ENCODE data around the gene PDX1.

The PDX1 gene

DNA sequence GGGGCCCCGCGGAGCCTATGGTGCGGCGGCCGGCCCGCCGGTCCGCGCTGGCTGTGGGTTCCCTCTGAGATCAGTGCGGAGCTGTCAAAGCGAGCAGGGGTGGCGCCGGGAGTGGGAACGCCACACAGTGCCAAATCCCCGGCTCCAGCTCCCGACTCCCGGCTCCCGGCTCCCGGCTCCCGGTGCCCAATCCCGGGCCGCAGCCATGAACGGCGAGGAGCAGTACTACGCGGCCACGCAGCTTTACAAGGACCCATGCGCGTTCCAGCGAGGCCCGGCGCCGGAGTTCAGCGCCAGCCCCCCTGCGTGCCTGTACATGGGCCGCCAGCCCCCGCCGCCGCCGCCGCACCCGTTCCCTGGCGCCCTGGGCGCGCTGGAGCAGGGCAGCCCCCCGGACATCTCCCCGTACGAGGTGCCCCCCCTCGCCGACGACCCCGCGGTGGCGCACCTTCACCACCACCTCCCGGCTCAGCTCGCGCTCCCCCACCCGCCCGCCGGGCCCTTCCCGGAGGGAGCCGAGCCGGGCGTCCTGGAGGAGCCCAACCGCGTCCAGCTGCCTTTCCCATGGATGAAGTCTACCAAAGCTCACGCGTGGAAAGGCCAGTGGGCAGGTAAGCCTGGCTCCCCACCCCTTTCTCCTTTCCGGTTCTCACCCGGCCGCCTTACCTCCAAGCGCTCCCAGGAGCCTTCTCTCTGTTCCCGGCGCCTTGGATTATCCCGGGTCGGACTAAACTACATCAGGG is at the start of gene PDX1:
PDX1 (plus strand) TSS at position 67 of the 743 bp plus-strand sequence; CDS start at position 206, 139 bp downstream.
- DNase-seq (ENCODE audit: low read depth in 3 of 3), result peak in 1 of 3 donors; percentile 29

DNA sequence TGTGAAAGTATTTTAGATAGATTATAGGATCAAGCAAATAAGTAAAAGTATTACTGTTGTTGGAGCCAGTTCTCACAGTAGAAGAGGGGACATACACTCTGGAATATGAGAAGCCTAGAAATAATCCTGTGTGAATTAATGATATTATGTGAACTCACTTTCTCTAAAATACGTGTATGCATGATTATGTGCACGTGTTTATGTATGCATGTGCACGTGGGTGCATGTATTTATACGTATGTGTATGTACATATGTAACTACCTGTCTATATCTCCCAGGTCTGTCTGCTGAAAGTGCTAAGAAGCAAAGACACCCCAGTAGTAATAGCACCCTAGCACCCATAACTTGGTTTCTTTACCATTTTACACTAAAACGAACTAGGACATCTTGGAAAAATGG is 41.5 kb upstream of the PDX1 start:
- DNase-seq (ENCODE audit: low read depth in 3 of 3), result no peak

- no peak for DNase-seq (ENCODE audit: low read depth in 3 of 3)
Observed at GRCh38 chr13:27889471-27889870, 30.3 kb upstream of the PDX1 start.

DNA sequence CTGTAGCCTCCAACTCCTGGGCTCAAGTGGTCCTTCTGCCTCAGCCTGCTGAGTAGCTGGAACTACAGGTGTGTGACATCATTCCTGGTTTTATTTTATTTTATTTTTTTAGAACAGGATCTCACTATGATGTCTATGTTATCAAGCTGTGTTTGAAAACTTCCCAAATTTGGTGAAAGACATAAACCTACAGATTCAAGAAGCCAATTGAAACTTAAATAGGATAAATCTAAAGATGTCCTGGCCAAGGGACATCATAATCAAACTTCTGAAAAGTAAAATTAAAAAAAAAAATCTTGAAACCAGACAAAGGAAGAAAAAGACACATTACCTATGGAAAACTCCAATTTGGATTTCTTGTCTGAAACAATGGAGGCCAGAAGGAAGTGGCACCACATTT is 23.1 kb upstream of the PDX1 start:
- no peak for DNase-seq (ENCODE audit: low read depth in 3 of 3)

GRCh38 chr13:27904719-27905118 is 15.1 kb upstream of the PDX1 start:
- DNase-seq (ENCODE audit: low read depth in 3 of 3), result no peak

DNA sequence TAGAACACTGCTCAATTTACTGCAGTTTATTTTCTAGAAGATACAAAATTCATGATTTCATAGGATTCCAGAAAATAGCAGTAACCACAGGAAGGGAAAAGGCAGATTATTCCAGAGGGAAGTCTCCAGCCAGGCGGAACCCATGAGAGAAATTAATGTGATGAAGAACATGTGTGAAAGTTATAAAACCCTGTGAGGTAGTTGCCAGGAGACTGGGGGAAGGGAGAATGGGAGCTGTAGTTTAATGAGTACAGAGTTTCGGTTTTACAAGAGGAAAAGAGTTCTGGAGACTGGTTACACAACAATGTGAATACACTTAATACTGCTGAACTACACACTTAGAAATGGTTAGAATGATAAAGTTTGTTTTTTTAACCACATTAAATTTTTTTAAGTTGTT is 14.2 kb upstream of the PDX1 start:
- DNase-seq (ENCODE audit: low read depth in 3 of 3), result no peak

DNA sequence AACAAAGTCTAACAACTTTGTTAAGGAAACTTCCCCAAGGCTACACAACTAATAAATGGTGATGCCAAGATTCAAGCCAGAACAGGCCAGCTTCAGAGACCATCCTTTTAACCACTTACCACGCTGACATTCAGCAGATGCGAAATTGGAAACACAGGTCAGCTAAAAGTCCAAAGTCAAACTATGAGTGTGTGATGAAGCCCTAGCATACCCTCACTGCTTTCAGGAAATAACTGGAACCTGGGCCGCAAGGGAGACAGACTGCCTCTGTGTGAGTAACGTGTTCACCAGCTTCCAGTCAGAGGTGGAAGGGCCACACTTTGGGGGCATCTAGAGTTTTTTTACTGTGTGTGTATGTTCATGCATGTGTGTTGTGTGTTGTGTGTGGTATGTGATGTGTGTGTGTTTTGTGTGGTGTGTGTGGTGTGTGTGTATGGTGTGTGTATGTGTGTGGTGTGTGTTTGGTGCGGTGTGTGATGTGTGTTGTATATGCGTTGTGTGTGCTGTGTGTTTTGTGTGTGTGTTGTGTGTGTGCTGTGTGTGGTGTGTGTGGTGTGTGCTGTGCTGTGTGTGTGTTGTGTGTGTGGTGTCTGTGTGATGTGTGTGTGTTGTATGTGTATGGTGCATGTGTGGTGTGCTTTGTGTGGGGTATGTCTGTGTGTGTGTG is 12.5 kb upstream of the PDX1 start:
- no peak for DNase-seq (ENCODE audit: low read depth in 3 of 3)

GRCh38 chr13:27909378-27909777 is 10.4 kb upstream of the PDX1 start:
- DNase-seq (ENCODE audit: low read depth in 3 of 3), result no peak

DNA sequence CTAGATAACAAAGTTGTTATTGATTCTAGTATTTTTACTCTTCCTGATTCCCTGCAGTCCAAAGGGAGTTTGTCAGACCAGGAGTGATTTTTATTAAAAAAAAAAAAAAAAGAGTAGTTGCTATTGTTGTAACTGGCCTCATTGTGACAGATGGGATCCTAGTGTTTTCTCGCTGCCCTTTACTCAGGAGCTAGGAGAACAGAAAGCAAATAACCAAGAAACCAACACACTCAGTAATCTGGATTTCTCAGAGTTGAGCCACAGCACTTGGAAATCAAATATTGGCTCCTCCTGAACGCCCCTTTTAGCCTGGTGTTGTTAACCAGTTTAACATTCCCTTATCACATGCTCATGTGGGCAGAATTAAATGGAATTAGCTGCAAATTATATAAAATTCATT is 8.3 kb upstream of the PDX1 start:
- no peak for DNase-seq (ENCODE audit: low read depth in 3 of 3)

DNA sequence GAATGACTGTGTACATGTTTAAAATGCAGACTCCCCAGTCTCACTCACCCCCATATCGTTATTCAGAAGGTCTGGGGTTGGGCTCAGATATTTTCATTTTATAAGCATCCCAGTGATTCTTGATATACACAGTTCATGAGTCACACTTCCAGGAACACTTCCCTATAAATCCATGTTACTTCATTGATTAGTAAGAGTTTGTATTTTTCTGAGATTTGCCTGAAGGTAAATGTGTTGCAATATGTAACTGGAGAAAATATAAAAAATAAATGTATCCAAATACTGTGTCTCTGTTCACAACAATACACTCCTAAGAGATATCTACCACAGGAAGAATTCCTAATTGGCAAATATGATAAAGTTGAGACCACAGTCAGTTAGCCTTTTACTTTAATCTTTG is 6.6 kb upstream of the PDX1 start:
- DNase-seq (ENCODE audit: low read depth in 3 of 3), result no peak

GRCh38 chr13:27915301-27916207 is 4.2 kb upstream of the PDX1 start:
- no peak for DNase-seq (ENCODE audit: low read depth in 3 of 3)

DNA sequence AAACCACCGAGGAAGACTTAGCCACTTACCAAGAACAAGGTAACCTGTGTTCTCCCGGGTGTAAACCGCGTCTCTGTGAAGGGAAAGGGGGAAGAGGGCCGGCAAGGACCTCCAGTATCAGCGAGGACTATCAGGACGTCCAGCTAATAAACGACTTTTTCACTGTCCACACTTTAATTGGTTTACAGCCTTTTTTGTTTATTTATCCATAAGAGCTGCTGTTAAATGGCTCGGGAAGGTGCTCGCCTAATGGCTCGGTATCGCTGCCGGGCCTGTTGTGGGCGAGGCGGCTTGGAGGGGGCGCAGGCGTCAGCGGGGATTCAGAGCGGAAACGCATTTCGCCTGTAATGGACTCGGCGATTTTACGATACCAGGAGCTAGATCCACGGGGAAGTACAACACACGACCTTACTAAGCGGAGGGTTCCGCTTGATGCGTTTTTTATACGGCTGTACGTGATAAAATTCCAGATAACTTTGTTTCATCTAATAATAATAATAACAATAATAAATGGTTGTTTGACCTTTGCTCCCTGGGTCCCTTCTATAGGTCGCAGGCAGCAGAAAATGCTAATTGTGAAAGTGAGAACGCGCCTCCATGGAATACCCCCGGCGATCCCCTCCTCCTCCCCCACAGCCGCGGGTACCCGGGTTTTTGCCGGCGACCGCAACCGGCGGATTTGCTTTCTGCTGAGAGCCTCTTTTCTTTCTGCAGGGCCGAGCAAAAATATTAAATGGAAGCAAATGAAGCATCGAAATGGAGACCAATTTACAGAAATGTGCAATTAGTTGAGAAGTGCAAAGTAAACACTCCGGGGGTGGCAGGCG is 2.5 kb upstream of the PDX1 start:
- no peak for DNase-seq (ENCODE audit: low read depth in 3 of 3)

DNA sequence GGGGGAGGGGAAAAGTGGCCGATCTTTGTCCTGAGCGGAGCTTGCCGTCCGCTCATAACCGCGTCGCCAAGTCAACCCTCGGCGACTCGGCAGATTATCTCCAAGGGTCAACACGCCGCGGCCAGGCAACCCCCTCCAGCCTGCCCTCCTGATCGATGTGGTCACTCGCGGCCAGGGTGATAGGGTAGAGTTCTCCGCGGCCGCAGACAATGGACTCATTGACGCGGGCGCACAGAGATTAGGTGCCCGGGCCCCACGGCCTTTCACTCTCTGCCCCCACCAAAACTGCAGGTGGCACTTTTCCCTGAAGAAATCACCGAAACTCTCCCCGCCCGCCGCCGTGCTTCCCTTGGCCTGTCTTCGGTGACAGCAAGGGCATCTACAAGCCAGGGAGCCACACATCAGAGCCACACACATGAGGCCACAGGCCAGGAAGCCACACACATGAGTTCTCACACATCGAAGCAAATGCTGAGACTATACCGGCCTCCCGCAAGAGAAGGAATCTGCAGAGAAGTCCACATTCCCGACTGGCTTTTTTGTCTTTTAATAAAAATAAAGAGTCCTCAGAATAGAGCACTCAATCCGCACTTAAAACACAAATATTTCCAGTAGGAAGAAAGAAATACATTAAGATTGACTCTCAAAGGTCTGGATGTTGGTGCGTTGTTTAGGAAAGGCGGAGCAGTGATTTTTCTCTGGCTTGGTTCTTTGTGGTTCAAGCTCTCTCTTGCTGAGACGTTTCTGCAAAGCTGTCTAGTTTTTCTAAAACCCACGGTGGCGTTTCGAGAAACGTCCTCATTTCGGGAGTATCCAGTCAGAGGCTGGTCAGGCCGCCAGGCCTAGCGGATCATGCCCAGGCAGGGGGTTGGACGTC is 1.5 kb upstream of the PDX1 start:
- DNase-seq (ENCODE audit: low read depth in 3 of 3), result no peak

- DNase-seq (ENCODE audit: low read depth in 3 of 3), result no peak
Observed at GRCh38 chr13:27918918-27919658, 712 bp upstream of the PDX1 start.

GRCh38 chr13:27919659-27919933 is 204 bp upstream of the PDX1 start:
- DNase-seq (ENCODE audit: low read depth in 3 of 3), result no peak

GRCh38 chr13:27920677-27921420 is 1.0 kb downstream of the PDX1 start:
- no peak for DNase-seq (ENCODE audit: low read depth in 3 of 3)

GRCh38 chr13:27921421-27921960 is 1.7 kb downstream of the PDX1 start:
- DNase-seq (ENCODE audit: low read depth in 3 of 3), result no peak

GRCh38 chr13:27921961-27922882 is 2.4 kb downstream of the PDX1 start:
- DNase-seq (ENCODE audit: low read depth in 3 of 3), result no peak
